ENCODE results near the gene ATP23.

The ATP23 gene, protein sequence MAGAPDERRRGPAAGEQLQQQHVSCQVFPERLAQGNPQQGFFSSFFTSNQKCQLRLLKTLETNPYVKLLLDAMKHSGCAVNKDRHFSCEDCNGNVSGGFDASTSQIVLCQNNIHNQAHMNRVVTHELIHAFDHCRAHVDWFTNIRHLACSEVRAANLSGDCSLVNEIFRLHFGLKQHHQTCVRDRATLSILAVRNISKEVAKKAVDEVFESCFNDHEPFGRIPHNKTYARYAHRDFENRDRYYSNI

DNA sequence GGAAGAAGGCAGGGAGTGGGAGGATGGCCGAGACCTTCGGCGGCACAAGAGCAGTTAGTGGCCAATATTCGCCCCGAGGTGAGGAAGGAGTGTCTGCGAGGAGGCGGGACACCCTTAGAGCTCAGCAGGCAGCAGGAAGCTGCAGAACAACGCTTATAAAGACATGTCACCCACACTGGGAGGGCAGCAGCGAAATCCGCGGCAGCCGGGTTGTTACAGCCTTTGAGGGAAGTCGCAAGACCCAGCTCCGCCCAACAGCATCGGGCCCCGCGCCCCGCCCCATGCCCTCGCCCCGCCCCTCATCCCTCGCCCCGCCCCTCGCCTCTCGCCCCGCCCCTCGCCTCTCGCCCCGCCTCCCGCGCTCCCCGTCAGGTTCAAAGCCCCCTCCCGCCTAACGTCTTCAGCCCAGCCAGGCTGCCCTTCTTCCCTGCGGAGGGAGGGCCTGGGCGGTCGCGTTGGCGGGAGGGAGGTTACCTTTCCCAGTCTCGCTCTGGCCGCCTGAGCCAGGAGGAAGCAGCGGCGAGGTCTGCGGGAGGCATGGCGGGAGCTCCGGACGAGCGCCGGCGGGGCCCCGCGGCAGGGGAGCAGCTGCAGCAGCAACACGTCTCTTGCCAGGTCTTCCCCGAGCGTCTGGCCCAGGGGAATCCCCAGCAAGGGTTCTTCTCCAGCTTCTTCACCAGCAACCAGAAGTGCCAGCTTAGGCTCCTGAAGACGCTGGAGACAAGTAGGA is at the start of gene ATP23:
TSS of gene ATP23 (plus strand) at position 403 of the 730 bp plus-strand sequence. CDS start at position 538, 135 bp downstream.
- peak; percentile 69 for DNase-seq

DNA sequence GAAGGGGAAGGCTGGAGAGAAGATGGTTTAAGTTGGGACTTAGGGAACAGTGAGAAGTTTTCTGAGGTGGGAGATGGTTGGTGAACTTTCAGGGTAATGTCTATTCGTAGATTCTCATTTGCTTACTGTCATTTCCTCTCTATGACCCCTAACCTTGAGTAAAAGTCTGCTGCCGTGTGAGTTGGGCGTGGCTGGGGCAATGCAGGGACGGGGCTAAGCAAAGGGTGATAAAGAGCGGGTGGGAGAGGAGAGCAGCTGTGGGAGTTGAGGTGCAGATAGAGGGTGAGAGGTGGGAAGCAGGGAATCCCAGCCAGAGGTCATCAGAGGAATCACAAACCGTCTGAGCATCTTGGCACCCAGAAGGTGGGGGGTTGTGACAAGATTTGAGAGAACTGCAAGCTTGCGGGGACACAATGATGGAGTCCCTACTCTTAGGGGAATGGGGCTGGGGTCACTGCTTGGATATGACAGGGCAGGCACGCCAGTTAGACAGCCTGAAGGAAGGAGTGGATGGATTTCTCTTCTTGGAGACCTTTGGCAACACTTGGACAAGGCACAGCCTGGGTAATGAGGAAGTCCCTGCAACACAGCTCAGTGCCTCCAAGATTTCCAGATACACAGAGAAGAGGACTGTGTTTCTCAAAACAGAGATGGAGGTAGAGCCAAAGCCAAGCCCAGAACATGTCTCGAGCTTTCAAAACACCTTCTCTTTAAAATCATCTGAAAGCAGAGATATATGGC is 49.0 kb upstream of the ATP23 start:
- no peak for DNase-seq

DNA sequence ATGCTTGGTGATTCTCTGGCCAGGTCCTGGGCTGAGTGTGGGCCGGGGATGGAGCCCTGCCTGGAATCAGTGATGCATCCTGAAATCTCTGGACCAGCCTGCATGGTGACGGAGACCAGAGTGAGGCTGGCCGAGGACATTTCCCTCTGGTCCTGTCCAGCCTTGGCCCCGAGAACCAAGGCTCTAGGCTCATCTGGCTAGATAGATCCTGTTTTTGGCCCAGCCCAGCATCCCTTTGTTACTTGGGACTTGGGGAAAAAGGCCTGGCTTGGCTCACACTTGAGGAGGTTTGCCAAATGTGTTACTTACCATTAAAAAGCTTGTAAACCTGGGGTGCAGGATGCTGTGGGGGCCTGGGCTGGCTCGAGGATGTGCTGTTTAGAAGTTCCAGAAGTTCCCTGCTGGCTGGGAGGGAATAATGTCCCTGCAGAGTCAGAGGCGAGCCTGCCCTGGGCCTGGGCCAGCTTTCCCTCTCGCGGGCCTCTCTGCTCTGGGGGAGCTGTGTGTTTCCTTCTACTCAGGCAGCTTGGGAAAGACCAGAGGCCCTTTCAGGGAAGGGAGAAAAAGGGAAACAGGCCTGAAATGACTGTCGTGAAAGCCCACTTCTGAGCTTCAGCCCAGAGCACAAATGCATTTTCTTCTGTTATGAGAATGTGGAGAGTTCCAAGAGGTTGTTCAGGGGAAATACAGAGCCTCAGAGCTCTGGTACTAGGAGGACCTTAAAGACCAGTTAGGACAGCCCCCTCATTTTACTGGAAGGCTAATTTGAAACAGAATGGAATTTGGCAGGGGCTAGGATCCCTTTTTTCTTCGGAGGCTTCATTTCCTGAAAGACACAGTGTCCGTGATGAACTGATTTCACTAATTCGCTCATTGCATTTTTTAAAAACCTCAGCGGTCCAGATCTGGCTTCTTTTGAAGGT is 47.7 kb upstream of the ATP23 start:
- peak; percentile 43 for DNase-seq

DNA sequence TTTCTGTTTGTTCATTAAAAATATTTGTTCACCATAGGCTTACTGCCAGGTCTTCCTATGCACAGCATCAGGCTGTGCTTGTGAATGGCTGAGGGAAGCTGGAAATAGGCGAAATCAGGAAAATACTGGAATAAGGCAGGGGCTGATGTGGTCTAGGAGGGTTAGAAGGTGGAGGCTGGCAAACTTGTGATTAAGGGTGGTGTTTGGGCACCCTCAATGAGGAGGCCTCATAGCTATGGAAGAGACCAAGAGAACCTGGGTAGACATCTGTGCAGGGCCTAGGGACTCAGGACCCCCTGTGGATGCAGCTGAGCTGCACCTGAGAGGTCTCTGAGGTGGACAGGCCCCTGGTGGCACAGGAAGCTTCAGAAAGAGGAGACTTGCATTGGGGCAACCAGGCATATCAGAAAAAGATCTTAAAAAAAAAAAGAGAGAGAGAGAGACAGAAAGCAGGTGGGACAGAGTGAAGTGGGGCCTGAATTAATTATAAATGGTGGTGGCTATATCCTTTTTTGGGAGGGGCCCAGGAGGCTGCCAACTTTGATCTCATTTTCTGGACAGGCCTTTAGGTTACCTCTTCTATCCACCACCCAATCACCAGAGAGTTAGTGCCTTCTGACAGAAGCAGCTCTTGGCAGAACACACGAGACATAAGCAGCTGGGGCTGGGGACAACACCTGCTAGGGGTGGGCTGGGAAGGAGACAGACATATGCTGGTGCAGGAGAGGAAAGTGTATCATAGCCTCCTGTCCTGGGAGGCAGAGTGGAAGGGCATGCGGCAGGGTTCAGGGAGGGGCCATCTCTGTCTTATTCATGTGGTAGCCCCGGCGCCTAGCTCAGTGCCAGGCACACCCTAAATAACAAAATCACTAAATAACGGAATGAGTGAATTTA is 46.7 kb upstream of the ATP23 start:
- DNase-seq = peak; percentile 92

DNA sequence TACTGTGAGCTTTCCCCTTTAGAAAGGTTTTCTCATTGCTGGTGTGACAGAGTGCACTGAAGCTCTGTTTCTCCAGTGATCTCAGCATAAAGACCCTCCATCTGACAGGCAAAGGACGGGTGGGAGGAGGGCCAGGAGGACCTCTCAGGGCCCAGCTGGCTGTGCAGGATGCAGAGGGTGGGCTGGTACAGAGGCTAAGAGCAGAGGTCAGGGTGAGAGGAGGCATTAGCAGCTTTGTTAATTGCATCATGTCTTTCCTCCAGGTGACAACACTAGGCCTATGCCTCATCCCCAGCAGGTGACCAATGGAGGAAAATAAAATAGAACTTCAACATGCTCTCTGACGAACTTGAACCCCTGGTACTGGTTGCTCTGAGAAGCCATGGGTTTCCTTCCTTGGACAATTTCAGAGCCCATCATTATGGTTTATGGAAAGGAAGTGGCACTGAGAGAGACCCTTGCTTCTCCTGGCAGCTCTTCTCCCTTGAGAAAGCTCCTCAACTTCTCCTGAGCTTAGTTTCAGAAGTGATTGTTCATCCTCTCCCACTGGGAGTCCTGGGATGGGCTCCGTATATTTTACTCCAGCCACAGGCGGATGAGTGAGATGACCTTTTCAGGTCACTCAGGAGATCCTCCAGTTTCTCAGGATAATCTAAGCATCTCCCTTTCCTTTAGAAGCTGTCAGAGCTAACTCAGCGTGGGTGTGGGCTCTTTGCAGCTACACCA is 45.8 kb upstream of the ATP23 start:
- no peak for DNase-seq

DNA sequence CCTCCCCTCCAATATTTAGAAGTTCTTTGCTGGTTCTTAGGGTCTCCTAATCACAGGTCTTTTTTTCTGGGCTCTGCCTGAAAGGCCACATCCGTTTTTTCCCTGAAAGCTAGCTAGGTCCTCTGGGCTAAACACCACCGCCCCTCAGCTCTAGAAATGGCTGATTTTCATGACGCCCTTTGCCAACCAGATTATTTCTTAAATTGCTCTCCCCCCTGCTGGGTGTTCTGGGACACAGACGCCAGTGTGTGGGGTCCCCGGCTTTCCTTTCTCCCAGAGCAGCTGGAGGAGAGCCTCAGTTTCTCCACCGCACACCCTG is 45.3 kb upstream of the ATP23 start:
- no peak for DNase-seq

DNA sequence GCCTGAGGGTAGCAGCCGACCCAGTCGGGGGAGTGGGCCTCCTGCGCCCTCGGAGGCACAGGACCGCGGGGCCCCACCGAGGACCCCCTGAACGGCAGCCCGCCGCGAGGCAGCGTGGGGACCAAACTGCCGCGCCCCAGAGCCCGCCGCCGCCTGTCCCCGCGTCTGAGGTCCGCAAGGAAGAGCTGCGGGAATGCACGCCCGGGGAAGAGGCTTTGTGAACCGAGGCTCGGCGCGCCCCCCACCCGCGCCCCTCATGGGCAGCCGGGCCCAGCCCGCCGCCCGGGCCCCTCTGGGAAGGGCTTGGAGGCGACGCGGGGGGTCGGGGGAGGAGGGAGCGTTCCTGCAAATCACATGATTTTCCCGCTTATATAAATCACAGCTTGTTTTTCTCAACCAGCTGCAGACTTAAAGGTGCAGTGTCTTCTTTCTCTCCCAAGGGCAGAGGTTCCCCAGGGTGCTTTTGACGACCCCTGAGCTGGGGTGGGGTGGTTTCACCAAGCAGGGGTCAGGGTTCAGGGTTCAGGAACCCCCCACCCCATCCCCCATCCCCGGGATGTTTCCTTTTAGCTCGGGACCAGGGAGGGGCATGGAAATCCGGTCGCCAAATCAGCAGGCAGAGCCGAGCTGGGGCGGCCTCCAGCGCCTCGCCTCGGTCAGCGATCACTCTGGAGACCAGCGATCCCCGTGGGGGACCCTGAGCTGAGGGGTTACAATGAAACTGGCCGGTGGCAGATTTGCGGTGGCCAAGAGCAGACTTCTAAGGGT is 44.7 kb upstream of the ATP23 start:
- DNase-seq = no peak

DNA sequence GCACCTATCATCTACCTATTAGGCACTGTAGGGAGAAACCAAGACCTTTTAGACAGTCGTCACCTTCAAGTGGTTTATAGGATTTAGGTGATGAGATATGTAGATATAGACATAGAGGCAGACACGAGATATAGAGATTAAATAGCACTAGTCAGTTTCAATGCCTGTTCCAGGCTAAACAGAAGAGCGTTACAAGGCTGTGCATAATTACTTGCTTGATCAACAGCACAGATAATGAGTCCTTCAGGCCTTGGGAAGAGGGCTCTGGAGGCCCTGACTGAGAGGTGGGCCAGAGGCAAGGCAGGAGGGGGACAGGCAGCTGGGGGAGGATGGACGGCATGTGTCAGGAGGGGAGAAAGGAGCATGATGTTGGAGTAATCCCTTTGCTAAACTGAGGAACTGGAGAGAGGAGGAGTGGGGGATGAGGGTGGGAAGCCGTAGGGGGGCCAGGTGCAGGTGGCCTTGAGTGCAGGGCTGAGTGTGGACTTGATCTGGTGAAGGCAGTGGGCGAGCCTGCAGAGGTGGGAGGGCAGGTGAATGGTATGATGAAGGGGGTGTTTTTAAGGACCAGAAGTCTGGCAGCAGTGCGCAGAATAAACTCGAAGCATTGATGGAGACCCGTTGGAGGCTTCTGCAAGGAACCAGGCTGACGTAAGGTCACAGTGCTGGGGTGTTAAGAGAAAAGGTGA is 43.9 kb upstream of the ATP23 start:
- no peak for DNase-seq

DNA sequence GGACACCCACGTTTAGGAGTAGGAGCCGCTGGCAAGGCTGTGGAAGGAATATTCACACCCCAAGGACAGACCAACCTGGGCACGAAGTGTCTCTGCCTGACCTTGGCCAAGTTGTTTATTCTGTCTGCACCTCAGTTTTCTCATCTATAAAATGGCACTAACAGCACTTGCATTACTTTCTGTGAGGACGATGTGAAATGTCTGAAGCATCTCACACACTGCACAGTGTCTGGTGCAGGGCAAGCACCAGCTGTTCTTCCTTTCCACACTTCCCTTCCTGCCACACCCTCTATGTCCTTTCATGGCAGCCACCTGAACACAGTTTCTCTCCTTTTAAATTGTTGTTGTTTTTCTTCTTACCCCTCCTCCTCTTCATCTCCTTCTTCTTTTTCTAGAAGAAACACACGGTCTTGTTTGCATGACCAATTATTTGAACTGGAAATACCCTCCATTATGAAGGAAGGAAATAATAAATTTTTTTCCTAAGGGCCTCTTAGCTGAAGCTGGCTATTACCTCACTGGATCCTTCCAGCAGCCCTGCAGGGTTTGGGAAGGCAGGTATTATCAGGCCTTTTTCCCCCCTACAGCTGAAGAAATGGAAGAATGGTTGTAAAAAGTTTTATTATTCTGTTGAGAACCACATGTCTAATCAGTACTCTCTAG is 42.9 kb upstream of the ATP23 start:
- DNase-seq = no peak

DNA sequence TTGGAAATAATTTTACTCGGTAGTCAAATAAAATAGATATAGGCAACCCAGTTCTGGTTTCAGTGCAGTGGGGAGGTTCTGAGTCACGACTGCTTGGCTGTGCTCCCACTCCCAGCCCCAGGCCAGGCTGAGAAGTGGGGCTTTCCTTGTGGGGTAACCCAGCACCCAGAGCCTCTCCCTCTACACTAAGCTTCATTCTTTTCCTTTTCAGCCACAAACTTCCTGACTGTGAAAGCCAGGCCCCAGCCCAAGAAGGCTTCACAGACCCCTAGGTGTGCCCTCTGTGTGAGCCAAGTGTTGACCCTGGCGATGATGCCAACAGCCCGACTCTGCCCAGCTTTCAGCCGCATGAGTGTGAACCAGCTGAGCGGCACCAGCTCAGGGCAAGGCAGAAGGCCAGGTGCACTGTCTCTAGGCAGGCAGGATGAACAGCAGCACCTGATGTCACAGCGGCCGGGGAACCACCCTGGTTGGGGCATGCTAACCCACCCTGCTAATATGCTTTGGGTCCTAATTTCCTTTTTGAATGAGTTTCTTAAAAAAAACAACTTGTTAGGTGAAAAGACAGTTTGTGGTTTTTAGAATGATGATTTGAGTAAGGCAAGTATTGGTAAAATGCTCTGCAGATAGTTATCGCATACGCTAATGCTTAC is 42.2 kb upstream of the ATP23 start:
- no peak for DNase-seq

DNA sequence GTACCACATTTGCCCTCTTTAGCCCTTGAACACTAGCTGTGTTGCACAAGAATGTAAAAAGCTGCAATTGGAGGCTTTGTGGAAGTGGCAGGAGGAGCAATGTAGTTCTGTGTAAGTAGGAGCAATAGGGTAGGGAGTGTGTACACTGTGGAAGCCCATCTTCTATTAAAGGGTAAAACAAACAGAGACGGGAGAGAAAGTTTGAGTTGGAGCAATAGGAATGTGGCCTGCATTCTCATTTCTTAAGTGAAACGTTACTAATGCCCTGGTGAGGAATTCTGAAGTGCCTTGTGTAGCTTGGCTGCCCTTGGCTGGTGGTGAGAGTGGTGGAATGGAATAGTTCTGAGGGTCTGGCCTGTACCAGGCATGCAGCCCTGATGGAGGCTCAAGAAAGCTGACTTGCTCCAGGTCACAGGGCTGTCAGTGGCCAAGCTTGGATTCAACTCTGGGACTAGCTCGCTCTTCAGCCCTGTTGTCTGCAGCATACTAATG is 38.8 kb upstream of the ATP23 start:
- no peak for DNase-seq

DNA sequence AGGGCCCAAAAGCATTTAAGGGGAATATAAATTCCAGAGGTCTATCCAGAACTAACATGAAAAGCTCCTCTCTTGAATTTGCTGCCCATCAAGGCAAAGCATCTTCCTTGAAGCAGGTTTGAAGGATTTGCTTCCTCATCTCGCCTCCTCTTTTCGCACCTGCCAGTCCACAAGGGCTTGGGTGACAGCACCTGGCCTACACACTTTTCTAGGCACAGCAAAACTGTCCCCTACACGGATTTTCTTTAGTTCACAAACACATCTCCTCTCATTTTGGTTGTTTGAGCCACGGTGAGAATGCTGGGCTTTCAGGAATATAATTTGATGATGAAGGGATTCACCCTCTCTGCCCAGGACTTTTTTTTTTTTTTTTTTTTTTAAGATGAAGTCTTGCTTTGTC is 36.9 kb upstream of the ATP23 start:
- no peak for DNase-seq

DNA sequence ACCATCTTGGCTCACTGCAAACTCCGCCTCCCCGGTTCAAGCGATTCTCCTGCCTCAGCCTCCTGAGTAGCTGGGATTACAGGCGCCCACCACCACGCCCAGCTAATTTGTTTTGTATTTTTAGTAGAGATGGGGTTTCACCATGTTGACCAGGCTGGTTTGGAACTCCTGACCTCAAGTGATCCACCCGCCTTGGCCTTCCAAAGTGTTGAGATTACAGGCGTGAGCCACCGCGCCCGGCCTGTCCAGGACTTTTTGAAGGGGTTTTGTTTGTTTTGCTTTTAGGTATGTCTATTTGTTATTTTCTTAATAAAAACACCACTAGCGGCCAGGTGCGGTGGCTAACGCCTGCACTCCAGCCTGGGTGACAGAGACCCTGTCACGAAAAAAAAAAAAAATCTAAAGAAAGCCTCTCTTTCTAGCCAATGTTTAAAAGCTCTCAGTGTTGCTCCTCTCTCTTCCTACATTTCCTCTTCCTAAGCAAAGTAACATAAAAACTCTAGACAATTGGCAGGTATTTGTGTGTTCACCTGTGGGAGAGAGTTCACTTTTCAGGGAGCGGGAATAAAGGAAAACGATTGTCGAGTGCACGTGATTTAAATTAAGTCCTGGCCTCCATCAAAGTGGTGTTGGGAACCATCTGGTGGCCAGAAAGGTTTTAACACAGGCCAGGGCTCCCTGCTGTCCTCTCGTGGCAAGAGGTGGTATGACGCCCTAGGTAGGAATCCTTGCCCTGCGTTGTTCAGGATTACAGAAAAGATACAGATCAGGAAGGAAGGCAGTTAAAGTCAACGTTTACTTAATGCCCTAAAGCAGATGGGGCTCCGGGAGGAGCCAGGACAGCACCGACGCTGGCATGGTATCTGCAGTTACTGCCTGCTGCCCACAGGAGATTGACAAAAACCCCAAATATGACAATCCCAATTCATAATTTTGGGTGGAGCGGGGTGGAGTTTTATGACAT is 36.2 kb upstream of the ATP23 start:
- peak; percentile 54 for DNase-seq

DNA sequence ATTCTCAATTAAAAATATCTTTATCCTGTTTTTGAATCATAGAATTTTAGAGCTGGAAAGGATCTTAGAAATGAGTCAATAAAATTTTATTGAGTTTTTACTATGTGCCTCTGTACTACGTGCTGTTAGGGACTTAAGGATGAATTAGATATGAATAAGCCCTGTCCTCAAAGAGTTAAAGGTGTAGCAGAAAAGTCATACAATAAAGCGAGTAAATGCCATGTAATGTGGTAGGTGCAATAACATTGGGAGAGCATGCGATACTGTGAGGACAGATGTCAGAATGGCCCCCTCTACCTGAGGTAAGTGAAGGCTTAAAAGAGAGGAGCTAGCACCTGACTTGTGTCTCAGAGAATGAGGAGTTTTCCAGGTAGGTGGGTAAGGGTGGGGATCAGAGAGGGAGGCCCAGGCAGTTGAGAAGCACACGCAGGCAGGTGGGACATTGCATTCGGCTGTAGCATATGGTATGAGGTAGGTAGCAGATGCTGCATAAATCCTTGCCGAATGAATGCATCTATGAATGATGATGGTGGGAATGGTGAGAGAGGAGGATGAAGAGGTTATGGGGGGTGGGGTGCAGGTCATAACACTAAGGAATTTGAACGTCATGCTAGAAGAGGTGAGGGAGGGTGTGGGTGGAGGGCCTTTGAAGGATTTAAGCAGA is 35.4 kb upstream of the ATP23 start:
- DNase-seq = no peak

DNA sequence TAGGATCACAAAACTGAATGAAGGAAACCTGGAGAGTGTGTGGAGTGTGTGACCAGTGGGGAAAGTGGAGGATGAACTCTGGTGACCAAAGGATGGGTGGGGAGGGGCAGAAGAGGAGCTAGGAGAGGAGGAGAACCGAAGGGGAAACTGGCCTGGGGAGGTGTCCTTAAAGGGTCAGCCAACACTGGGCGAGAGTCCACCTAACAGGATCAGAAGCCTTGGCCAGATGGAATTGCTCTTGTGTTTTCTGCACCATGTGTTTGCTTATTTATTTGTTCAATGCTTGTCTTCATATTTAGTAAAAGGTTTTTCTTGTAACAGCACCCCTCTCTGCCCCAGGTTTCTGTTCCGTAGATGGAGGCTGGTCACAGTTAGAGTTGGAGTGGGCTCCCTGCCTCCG is 34.5 kb upstream of the ATP23 start:
- DNase-seq = no peak

DNA sequence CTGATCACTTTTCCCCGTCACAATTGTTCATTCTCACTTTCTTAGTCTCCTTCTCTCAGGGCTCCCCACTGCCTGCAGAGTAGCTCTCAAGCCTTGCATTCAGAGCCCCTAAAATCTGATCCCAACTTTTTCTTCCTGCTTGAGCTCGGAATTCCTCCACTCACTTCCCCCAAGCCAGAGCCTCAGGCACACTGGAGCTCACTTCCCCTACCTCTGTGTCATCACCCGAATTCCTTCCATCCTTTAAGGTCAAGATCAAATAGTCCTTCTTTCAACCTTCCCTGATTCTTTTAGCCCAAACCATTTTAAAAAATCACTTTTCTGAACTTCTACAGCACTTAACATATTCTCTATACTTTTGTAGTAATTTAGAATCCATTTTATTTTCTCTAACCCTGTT is 34.1 kb upstream of the ATP23 start:
- DNase-seq = no peak

DNA sequence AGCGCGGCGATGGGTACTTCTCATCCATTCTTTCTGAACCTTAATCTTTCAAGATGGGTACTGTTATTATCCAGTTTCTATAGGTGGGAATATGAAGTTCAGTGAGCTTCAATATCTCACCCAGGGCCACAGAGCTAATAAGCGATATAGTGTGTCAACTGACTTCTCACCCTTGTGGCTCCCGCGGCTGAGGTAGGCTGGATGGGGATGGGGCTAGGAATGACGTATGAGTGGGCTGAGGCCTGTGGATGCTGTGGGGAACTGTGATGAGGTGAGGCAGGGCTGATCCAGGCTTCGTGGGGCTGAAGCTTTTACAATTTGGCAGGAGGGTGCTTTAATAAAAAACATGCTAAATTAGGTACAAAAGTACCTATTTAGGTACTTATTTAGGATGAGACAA is 32.9 kb upstream of the ATP23 start:
- no peak for DNase-seq

Measured in DMS 273 treated with DMSO at 0.1 percent for 48 hours (cell line).